Measurements from ENCODE around the gene OTOA.

Gene OTOA

DNA sequence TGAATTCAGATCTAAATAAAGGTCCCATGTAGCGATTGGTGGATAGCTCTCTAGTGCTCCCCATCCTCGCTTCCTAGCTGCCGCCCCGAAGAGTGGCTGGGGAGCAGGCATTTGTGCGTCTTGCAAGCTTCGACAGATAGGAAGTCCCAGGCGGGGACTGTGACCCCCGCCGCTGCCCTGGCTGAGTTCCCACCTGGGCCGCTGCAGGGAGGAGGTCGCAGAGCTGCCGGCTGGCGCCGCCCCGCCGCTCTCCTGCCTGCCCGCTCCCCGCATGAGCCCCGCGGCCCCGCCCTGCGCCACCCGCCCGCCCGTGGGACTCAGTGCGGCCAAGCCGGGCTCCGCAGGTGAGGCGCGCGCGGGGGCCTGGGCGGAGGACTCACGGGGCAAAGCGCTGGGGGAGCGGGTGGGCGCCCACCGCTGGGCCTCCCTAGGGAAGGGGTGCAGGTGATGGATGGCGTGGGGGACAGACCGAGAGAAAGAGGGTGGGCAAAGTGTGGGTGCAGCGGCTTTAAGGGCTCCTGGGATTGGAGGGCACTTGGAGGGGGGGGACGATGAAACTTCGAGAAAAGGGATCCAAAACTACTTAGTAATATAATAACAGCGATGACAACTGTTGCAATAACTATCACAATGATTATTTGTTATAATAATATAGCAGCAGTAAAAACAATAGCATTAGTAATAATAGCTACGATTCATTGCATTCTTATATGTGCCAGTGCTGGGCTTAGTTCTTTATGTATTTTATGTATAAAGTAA is at the start of gene OTOA:
Gene OTOA (plus strand): TSS at position 80 of the 759 bp plus-strand sequence. CDS start 14,547 bp downstream, outside the sequence.
- TF ChIP-seq CTCF (IDR thresholded peaks at IDR 0.05; ENCODE audit: control insufficient read depth, insufficient read depth, low read depth, low read length, missing control alignments) = no peak
- H3K4me3 ChIP-seq (ENCODE audit: control insufficient read depth, low read depth, low read length) = no peak within 1 kb of the TSS
- DNase-seq (ENCODE audit: low read depth) = no peak

GRCh38 chr16:21614896-21615295 is 48.9 kb upstream of the OTOA start:
- no peak for TF ChIP-seq CTCF (IDR thresholded peaks at IDR 0.05; ENCODE audit: control insufficient read depth, insufficient read depth, low read depth, low read length, missing control alignments)
- H3K4me3 ChIP-seq (ENCODE audit: control insufficient read depth, low read depth, low read length) = no peak overlapping the region
- DNase-seq (ENCODE audit: low read depth) = no peak

- no peak for DNase-seq (ENCODE audit: low read depth)
- H3K4me3 ChIP-seq (ENCODE audit: control insufficient read depth, low read depth, low read length) = no peak overlapping the region
- no peak for TF ChIP-seq CTCF (IDR thresholded peaks at IDR 0.05; ENCODE audit: control insufficient read depth, insufficient read depth, low read depth, low read length, missing control alignments)
Measured at GRCh38 chr16:21617607-21618006, 46.2 kb upstream of the OTOA start.

GRCh38 chr16:21618281-21618680 is 45.5 kb upstream of the OTOA start:
- no peak for DNase-seq (ENCODE audit: low read depth)
- no peak for TF ChIP-seq CTCF (IDR thresholded peaks at IDR 0.05; ENCODE audit: control insufficient read depth, insufficient read depth, low read depth, low read length, missing control alignments)
- no peak overlapping the region for H3K4me3 ChIP-seq (ENCODE audit: control insufficient read depth, low read depth, low read length)

DNA sequence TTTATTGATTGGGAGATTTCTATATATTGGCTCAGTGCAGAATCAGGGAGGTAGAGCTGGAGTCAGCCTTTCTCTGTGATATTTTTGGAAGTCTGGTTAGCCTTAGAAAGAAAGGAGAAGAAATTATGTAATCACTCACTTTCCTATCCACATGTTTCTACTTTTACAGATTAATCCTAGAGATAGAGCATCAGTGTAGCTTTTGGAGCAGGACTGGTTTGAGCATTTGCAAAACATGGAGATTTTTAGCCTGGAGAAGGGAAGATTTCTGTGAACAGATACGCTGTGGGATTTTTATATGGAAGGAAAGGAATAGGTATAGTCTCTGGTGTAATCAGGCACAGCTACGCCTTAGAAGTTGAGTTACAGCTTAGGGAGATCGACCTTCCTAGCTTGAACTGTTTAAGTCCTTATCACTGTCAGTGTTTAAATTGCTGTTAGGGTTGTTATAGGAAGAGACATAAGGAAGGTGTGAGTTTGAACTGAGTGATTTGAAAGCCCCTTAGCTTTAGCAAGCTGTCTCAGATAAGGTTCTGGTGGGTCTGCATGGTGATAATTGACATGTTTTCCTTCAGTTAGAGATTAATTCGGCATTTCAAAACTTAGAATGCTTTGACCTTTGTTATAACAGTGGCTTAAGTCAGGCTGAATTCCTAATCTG is 43.9 kb upstream of the OTOA start:
- no peak for TF ChIP-seq CTCF (IDR thresholded peaks at IDR 0.05; ENCODE audit: control insufficient read depth, insufficient read depth, low read depth, low read length, missing control alignments)
- no peak overlapping the region for H3K4me3 ChIP-seq (ENCODE audit: control insufficient read depth, low read depth, low read length)
- no peak for DNase-seq (ENCODE audit: low read depth)

- no peak for TF ChIP-seq CTCF (IDR thresholded peaks at IDR 0.05; ENCODE audit: control insufficient read depth, insufficient read depth, low read depth, low read length, missing control alignments)
- DNase-seq (ENCODE audit: low read depth) = no peak
- H3K4me3 ChIP-seq (ENCODE audit: control insufficient read depth, low read depth, low read length) = no peak overlapping the region
Measured at GRCh38 chr16:21620592-21620991, 43.2 kb upstream of the OTOA start.
